ENCODE results near the gene AKNA. TPM values are rescaled to one million over a fixed set of nuclear protein-coding genes. Genes with fewer than 3 reads are reported as not detected.
"Not testable (repeated sequence)": the region's sequence is repeated elsewhere in the genome, so short reads cannot be mapped to it uniquely, and the experiment has no call there.

Gene AKNA
- total RNA-seq, 1 experiment from 2014 or later: 3.9 TPM

- DNase-seq: no peak
- H3K9me3 Mint-ChIP-seq (ENCODE audit: low read depth, unreplicated experiment): no peaks in the 10 kb centered on the region
- BruUV-seq (replicated peaks): no TSS peak
- no peak overlapping the region for H3K27ac Mint-ChIP-seq (ENCODE audit: unreplicated experiment)
- TF ChIP-seq CTCF (IDR thresholded peaks at IDR 0.05; ENCODE audit: unreplicated experiment): no peak
- H3K4me3 Mint-ChIP-seq (ENCODE audit: low read depth, unreplicated experiment): no peak overlapping the region
- no peaks in the 10 kb centered on the region for H3K36me3 Mint-ChIP-seq (ENCODE audit: insufficient read depth, unreplicated experiment)
- intact Hi-C loops (cut with micrococcal nuclease; ENCODE audit: unreplicated experiment): no loop called here
- CTCF ChIA-PET: no interaction called here
- no peaks in the 10 kb centered on the region for H3K4me1 Mint-ChIP-seq (ENCODE audit: low read depth, unreplicated experiment)
- no peaks in the 10 kb centered on the region for H3K27me3 Mint-ChIP-seq (ENCODE audit: unreplicated experiment)
These were observed 60.0 kb downstream of the AKNA start for GRCh38 chr9:114327749-114328148.

GRCh38 chr9:114325684-114326254, 62.0 kb downstream of the AKNA start:
- intact Hi-C loops (cut with micrococcal nuclease; ENCODE audit: unreplicated experiment); CTCF ChIA-PET; DNase-seq; H3K4me3 Mint-ChIP-seq (ENCODE audit: low read depth, unreplicated experiment); H3K27me3 Mint-ChIP-seq (ENCODE audit: unreplicated experiment); H3K36me3 Mint-ChIP-seq (ENCODE audit: insufficient read depth, unreplicated experiment); H3K4me1 Mint-ChIP-seq (ENCODE audit: low read depth, unreplicated experiment); H3K27ac Mint-ChIP-seq (ENCODE audit: unreplicated experiment); BruUV-seq (replicated peaks); H3K9me3 Mint-ChIP-seq (ENCODE audit: low read depth, unreplicated experiment): not testable (repeated sequence)

- CTCF ChIA-PET; H3K4me1 Mint-ChIP-seq (ENCODE audit: low read depth, unreplicated experiment); BruUV-seq (replicated peaks); H3K36me3 Mint-ChIP-seq (ENCODE audit: insufficient read depth, unreplicated experiment); H3K27ac Mint-ChIP-seq (ENCODE audit: unreplicated experiment); H3K27me3 Mint-ChIP-seq (ENCODE audit: unreplicated experiment); intact Hi-C loops (cut with micrococcal nuclease; ENCODE audit: unreplicated experiment); H3K4me3 Mint-ChIP-seq (ENCODE audit: low read depth, unreplicated experiment); DNase-seq; H3K9me3 Mint-ChIP-seq (ENCODE audit: low read depth, unreplicated experiment): not testable (repeated sequence)
These were observed 62.8 kb downstream of the AKNA start for GRCh38 chr9:114324965-114325364.

- Mint-ChIP-seq H3K4me3 (ENCODE audit: low read depth, unreplicated experiment) (no peak overlapping the region), H3K4me1 (ENCODE audit: low read depth, unreplicated experiment) (no peaks in the 10 kb centered on the region), H3K36me3 (ENCODE audit: insufficient read depth, unreplicated experiment) (no peaks in the 10 kb centered on the region), H3K27ac (ENCODE audit: unreplicated experiment) (no peak overlapping the region), H3K9me3 (ENCODE audit: low read depth, unreplicated experiment) (no peaks in the 10 kb centered on the region), H3K27me3 (ENCODE audit: unreplicated experiment) (peaks cover 4% of the 10 kb centered on the region)
- CTCF ChIA-PET: no interaction called here
- intact Hi-C loops (cut with micrococcal nuclease; ENCODE audit: unreplicated experiment): no loop called here
- no peak for DNase-seq
- BruUV-seq (replicated peaks): no TSS peak
- no peak for TF ChIP-seq CTCF (IDR thresholded peaks at IDR 0.05; ENCODE audit: unreplicated experiment)
These were observed 63.3 kb downstream of the AKNA start for GRCh38 chr9:114324492-114324891.

- H3K9me3 Mint-ChIP-seq (ENCODE audit: low read depth, unreplicated experiment); H3K36me3 Mint-ChIP-seq (ENCODE audit: insufficient read depth, unreplicated experiment); intact Hi-C loops (cut with micrococcal nuclease; ENCODE audit: unreplicated experiment); H3K4me1 Mint-ChIP-seq (ENCODE audit: low read depth, unreplicated experiment); H3K4me3 Mint-ChIP-seq (ENCODE audit: low read depth, unreplicated experiment); CTCF ChIA-PET; H3K27ac Mint-ChIP-seq (ENCODE audit: unreplicated experiment); BruUV-seq (replicated peaks); DNase-seq: not testable (repeated sequence)
- peaks cover 10% of the 10 kb centered on the region for H3K27me3 Mint-ChIP-seq (ENCODE audit: unreplicated experiment)
These were observed 63.9 kb downstream of the AKNA start for GRCh38 chr9:114323849-114324248.

GRCh38 chr9:114322831-114323531, 64.8 kb downstream of the AKNA start, which contains the start of gene ORM1:
ORM1 (plus strand) TSS chr9:114323098; CDS start chr9:114323134, 36 bp downstream.
- CTCF ChIA-PET; H3K9me3 Mint-ChIP-seq (ENCODE audit: low read depth, unreplicated experiment); DNase-seq; H3K4me3 Mint-ChIP-seq (ENCODE audit: low read depth, unreplicated experiment); BruUV-seq (replicated peaks); H3K27ac Mint-ChIP-seq (ENCODE audit: unreplicated experiment); intact Hi-C loops (cut with micrococcal nuclease; ENCODE audit: unreplicated experiment); H3K4me1 Mint-ChIP-seq (ENCODE audit: low read depth, unreplicated experiment); H3K36me3 Mint-ChIP-seq (ENCODE audit: insufficient read depth, unreplicated experiment): not testable (repeated sequence)
- H3K27me3 Mint-ChIP-seq (ENCODE audit: unreplicated experiment): peaks cover 14% of the 10 kb centered on the region

- H3K36me3 Mint-ChIP-seq (ENCODE audit: insufficient read depth, unreplicated experiment); H3K9me3 Mint-ChIP-seq (ENCODE audit: low read depth, unreplicated experiment); H3K4me1 Mint-ChIP-seq (ENCODE audit: low read depth, unreplicated experiment); DNase-seq; H3K4me3 Mint-ChIP-seq (ENCODE audit: low read depth, unreplicated experiment); intact Hi-C loops (cut with micrococcal nuclease; ENCODE audit: unreplicated experiment); H3K27ac Mint-ChIP-seq (ENCODE audit: unreplicated experiment); CTCF ChIA-PET; BruUV-seq (replicated peaks): not testable (repeated sequence)
- H3K27me3 Mint-ChIP-seq (ENCODE audit: unreplicated experiment): peaks cover 14% of the 10 kb centered on the region
These were observed 65.5 kb downstream of the AKNA start for GRCh38 chr9:114322160-114322818.

All from Calu3 (cell line).